ENCODE results near the gene RCL1. TPM values are rescaled to one million over a fixed set of nuclear protein-coding genes. Genes with fewer than 3 reads are reported as not detected.

RCL1 gene
- total RNA-seq, 1 experiment from 2014 or later, result 31.2 TPM

GRCh38 chr9:4837261-4838188, 44.8 kb downstream of the RCL1 start:
- H3K9me3 ChIP-seq (ENCODE audit: low read depth, low read length, poor library complexity, severe bottlenecking), result no peaks in the 10 kb centered on the region
- POLR2A ChIA-PET (ENCODE audit: low non-redundant PET), result no interaction called here
- BruUV-seq (replicated peaks), result no TSS peak
- H3K4me3 ChIP-seq (ENCODE audit: low read depth, low read length, poor library complexity, severe bottlenecking), result no peak overlapping the region
- no peaks in the 10 kb centered on the region for H3K36me3 ChIP-seq (ENCODE audit: insufficient read depth, low read length, poor library complexity, severe bottlenecking)
- H3K27me3 ChIP-seq (replicated peaks; ENCODE audit: insufficient read depth, low read depth, low read length, poor library complexity), result no peaks in the 10 kb centered on the region
- intact Hi-C loops (cut with micrococcal nuclease; ENCODE audit: unreplicated experiment), result no loop called here
- CTCF ChIA-PET, result no interaction called here
- H3K4me1 ChIP-seq (ENCODE audit: insufficient read depth, low read length, poor library complexity, severe bottlenecking), result peaks cover 3% of the 10 kb centered on the region
- TF ChIP-seq, protein P1, sequence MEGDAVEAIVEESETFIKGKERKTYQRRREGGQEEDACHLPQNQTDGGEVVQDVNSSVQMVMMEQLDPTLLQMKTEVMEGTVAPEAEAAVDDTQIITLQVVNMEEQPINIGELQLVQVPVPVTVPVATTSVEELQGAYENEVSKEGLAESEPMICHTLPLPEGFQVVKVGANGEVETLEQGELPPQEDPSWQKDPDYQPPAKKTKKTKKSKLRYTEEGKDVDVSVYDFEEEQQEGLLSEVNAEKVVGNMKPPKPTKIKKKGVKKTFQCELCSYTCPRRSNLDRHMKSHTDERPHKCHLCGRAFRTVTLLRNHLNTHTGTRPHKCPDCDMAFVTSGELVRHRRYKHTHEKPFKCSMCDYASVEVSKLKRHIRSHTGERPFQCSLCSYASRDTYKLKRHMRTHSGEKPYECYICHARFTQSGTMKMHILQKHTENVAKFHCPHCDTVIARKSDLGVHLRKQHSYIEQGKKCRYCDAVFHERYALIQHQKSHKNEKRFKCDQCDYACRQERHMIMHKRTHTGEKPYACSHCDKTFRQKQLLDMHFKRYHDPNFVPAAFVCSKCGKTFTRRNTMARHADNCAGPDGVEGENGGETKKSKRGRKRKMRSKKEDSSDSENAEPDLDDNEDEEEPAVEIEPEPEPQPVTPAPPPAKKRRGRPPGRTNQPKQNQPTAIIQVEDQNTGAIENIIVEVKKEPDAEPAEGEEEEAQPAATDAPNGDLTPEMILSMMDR (conservative IDR thresholded peaks at IDR 0.05; ENCODE audit: low read depth, low read length), result no peak
- no peak for TF ChIP-seq EZH2 (IDR thresholded peaks at IDR 0.05; ENCODE audit: borderline replicate concordance, low read depth, low read length, poor library complexity, severe bottlenecking)
- no peak overlapping the region for H3K27ac ChIP-seq (ENCODE audit: low read depth, low read length, poor library complexity, severe bottlenecking)
- no peak for DNase-seq (ENCODE audit: low spot score)

DNA sequence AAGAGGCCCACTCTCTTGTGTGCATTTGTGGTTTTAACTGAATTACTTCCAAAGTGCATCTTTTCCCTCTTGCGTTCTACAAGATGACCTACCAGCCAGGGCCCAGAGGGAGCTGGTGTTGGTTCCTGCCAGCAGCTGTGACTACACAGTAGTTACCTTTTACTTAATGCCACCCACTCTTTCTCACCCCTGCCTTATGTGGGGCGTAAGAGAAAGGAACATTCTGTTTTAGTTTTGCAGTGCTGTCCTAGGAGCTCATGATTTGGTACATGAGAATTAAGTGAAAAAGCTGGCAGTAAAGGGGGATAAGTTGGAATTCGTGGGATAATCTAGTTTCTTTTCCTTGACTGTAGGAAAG, 45.4 kb downstream of the RCL1 start:
- CTCF ChIA-PET, result no interaction called here
- no peak for DNase-seq (ENCODE audit: low spot score)
- H3K27ac ChIP-seq (ENCODE audit: low read depth, low read length, poor library complexity, severe bottlenecking), result no peak overlapping the region
- BruUV-seq (replicated peaks), result no TSS peak
- peaks cover 3% of the 10 kb centered on the region for H3K4me1 ChIP-seq (ENCODE audit: insufficient read depth, low read length, poor library complexity, severe bottlenecking)
- POLR2A ChIA-PET (ENCODE audit: low non-redundant PET), result no interaction called here
- H3K9me3 ChIP-seq (ENCODE audit: low read depth, low read length, poor library complexity, severe bottlenecking), result no peaks in the 10 kb centered on the region
- intact Hi-C loops (cut with micrococcal nuclease; ENCODE audit: unreplicated experiment), result no loop called here
- no peak for TF ChIP-seq EZH2 (IDR thresholded peaks at IDR 0.05; ENCODE audit: borderline replicate concordance, low read depth, low read length, poor library complexity, severe bottlenecking)
- TF ChIP-seq, protein P1 (conservative IDR thresholded peaks at IDR 0.05; ENCODE audit: low read depth, low read length), result no peak
- H3K36me3 ChIP-seq (ENCODE audit: insufficient read depth, low read length, poor library complexity, severe bottlenecking), result no peaks in the 10 kb centered on the region
- H3K27me3 ChIP-seq (replicated peaks; ENCODE audit: insufficient read depth, low read depth, low read length, poor library complexity), result no peaks in the 10 kb centered on the region
- H3K4me3 ChIP-seq (ENCODE audit: low read depth, low read length, poor library complexity, severe bottlenecking), result no peak overlapping the region

GRCh38 chr9:4839470-4839912, 46.7 kb downstream of the RCL1 start:
- H3K27ac ChIP-seq (ENCODE audit: low read depth, low read length, poor library complexity, severe bottlenecking), result no peak overlapping the region
- no peaks in the 10 kb centered on the region for H3K27me3 ChIP-seq (replicated peaks; ENCODE audit: insufficient read depth, low read depth, low read length, poor library complexity)
- TF ChIP-seq, protein P1 (conservative IDR thresholded peaks at IDR 0.05; ENCODE audit: low read depth, low read length), result no peak
- no peak for TF ChIP-seq EZH2 (IDR thresholded peaks at IDR 0.05; ENCODE audit: borderline replicate concordance, low read depth, low read length, poor library complexity, severe bottlenecking)
- DNase-seq (ENCODE audit: low spot score), result no peak
- H3K36me3 ChIP-seq (ENCODE audit: insufficient read depth, low read length, poor library complexity, severe bottlenecking), result no peaks in the 10 kb centered on the region
- peaks cover 3% of the 10 kb centered on the region for H3K4me1 ChIP-seq (ENCODE audit: insufficient read depth, low read length, poor library complexity, severe bottlenecking)
- H3K4me3 ChIP-seq (ENCODE audit: low read depth, low read length, poor library complexity, severe bottlenecking), result no peak overlapping the region
- H3K9me3 ChIP-seq (ENCODE audit: low read depth, low read length, poor library complexity, severe bottlenecking), result no peaks in the 10 kb centered on the region
- no TSS peak for BruUV-seq (replicated peaks)
- CTCF ChIA-PET, result no interaction called here
- POLR2A ChIA-PET (ENCODE audit: low non-redundant PET), result no interaction called here
- intact Hi-C loops (cut with micrococcal nuclease; ENCODE audit: unreplicated experiment), result no loop called here

All from A673 (cell line).